Loucy (cell line): ENCODE measurements around the gene SORBS1.

Experiments used
- H2AFZ ChIP-seq: fragments of 200-600 bp; sonication (generic); 2 replicates; pipeline ENCODE4 v1.6.0; 2016; ENCODE audit warnings: antibody characterized with exemption, mild to moderate bottlenecking, low read length, moderate library complexity
- H3F3A ChIP-seq: fragments of 200-600 bp; 2 replicates; pipeline ENCODE4 v1.6.0; 2016; ENCODE audit warnings: antibody characterized with exemption, low read depth, mild to moderate bottlenecking
- H3K27me3 ChIP-seq: fragments of 200-600 bp; sonication (generic); 2 replicates; pipeline ENCODE4 v1.6.1; 2014; ENCODE audit warnings: low read length, mild to moderate bottlenecking; ENCODE audit not compliant: insufficient read depth, poor library complexity, severe bottlenecking
- H3K36me3 ChIP-seq: fragments of 200-600 bp; sonication (generic); 2 replicates; pipeline ENCODE4 v1.6.1; 2016; ENCODE audit warnings: low read length; ENCODE audit not compliant: insufficient read depth
- H3K4me1 ChIP-seq: fragments of 200-600 bp; sonication (generic); 2 replicates; pipeline ENCODE4 v1.5.1; 2014; ENCODE audit warnings: low read length, mild to moderate bottlenecking; ENCODE audit not compliant: insufficient read depth, poor library complexity, severe bottlenecking
- H3K4me2 ChIP-seq: fragments of 200-600 bp; sonication (generic); 2 replicates; pipeline ENCODE4 v1.6.0; 2014; ENCODE audit warnings: antibody characterized with exemption, low read length, low read depth, mild to moderate bottlenecking; ENCODE audit not compliant: poor library complexity, severe bottlenecking
- H3K4me3 ChIP-seq: fragments of 200-600 bp; sonication (generic); 2 replicates; pipeline ENCODE4 v1.5.1; 2014; ENCODE audit warnings: low read length, mild to moderate bottlenecking, mixed read lengths; ENCODE audit not compliant: poor library complexity, severe bottlenecking
- H3K79me2 ChIP-seq: fragments of 200-600 bp; sonication (generic); 2 replicates; pipeline ENCODE4 v1.6.1; 2014; ENCODE audit warnings: low read length; ENCODE audit not compliant: insufficient read depth
- H3K9ac ChIP-seq: fragments of 200-600 bp; sonication (generic); 2 replicates; pipeline ENCODE4 v1.6.0; 2014; ENCODE audit warnings: mild to moderate bottlenecking, low read depth, low read length, moderate library complexity; ENCODE audit not compliant: poor library complexity, severe bottlenecking
- H3K9me2 ChIP-seq: fragments of 200-600 bp; sonication (generic); replicated peaks from 2 replicates; pipeline ENCODE4 v1.6.1; 2016; ENCODE audit warnings: low read depth, low read length, mixed read lengths
- H3K9me3 ChIP-seq: fragments of 200-600 bp; sonication (generic); 2 replicates; pipeline ENCODE4 v1.6.1; 2014; ENCODE audit warnings: mild to moderate bottlenecking, antibody characterized with exemption, low read length, low read depth; ENCODE audit not compliant: insufficient read depth
- H4K20me1 ChIP-seq: fragments of 200-600 bp; sonication (generic); 2 replicates; pipeline ENCODE4 v1.6.0; 2014; ENCODE audit warnings: antibody characterized with exemption, low read length, mild to moderate bottlenecking; ENCODE audit not compliant: insufficient read depth, poor library complexity, severe bottlenecking
- CTCF ChIP-seq: fragments of 200-600 bp; sonication (generic); conservative IDR thresholded peaks from 2 replicates; pipeline ENCODE4 v1.5.1; 2014; ENCODE audit warnings: mild to moderate bottlenecking, antibody characterized with exemption, low read length
- EZH2phosphoT487 ChIP-seq: fragments of 200-600 bp; IDR thresholded peaks from 2 replicates; pipeline ENCODE4 v1.6.1; 2018; ENCODE audit warnings: antibody characterized with exemption, mild to moderate bottlenecking, moderate library complexity, borderline replicate concordance

SORBS1 gene

GRCh38 chr10:95506056-95506737, 55.0 kb downstream of the SORBS1 start:
- Histone ChIP-seq H3F3A (no peaks in the 10 kb centered on the region), H3K27me3 (no peaks in the 10 kb centered on the region), H3K9me3 (no peaks in the 10 kb centered on the region), H2AFZ (no peak overlapping the region), H4K20me1 (no peaks in the 10 kb centered on the region), H3K9me2 (no peaks in the 10 kb centered on the region), H3K79me2 (no peaks in the 10 kb centered on the region), H3K9ac (no peak overlapping the region), H3K36me3 (no peaks in the 10 kb centered on the region), H3K4me1 (no peaks in the 10 kb centered on the region), H3K4me2 (no peak overlapping the region), H3K4me3 (no peak overlapping the region)
- TF ChIP-seq EZH2phosphoT487: no peak
- TF ChIP-seq CTCF: no peak

GRCh38 chr10:95505641-95506040, 55.5 kb downstream of the SORBS1 start:
- Histone ChIP-seq H3K9me3 (no peaks in the 10 kb centered on the region), H3K27me3 (no peaks in the 10 kb centered on the region), H3K4me1 (peaks cover under 1% of the 10 kb centered on the region), H3K4me2 (no peak overlapping the region), H3K9ac (no peak overlapping the region), H3K36me3 (no peaks in the 10 kb centered on the region), H3F3A (no peaks in the 10 kb centered on the region), H3K4me3 (no peak overlapping the region), H3K9me2 (no peaks in the 10 kb centered on the region), H2AFZ (no peak overlapping the region), H3K79me2 (no peaks in the 10 kb centered on the region), H4K20me1 (no peaks in the 10 kb centered on the region)
- TF ChIP-seq CTCF: no peak
- no peak for TF ChIP-seq EZH2phosphoT487

- Histone ChIP-seq H3K4me2 (no peak overlapping the region), H3F3A (no peaks in the 10 kb centered on the region), H2AFZ (no peak overlapping the region), H3K9me3 (no peaks in the 10 kb centered on the region), H3K36me3 (no peaks in the 10 kb centered on the region), H3K4me3 (no peak overlapping the region), H3K9me2 (no peaks in the 10 kb centered on the region), H3K27me3 (no peaks in the 10 kb centered on the region), H3K79me2 (no peaks in the 10 kb centered on the region), H4K20me1 (no peaks in the 10 kb centered on the region), H3K4me1 (peaks cover 2% of the 10 kb centered on the region), H3K9ac (no peak overlapping the region)
- no peak for TF ChIP-seq EZH2phosphoT487
- no peak for TF ChIP-seq CTCF
Observed at GRCh38 chr10:95505084-95505610, 56.0 kb downstream of the SORBS1 start.
